Measurements from ENCODE around the gene ELP4. TPM values are rescaled to one million over a fixed set of nuclear protein-coding genes. Genes with fewer than 3 reads are reported as not detected.
A peak's percentile ranks its signal among the peaks of the same experiment; 100 is the strongest.

The ELP4 gene
- total RNA-seq, 1 experiment from 2014 or later, result 15.2 TPM

DNA sequence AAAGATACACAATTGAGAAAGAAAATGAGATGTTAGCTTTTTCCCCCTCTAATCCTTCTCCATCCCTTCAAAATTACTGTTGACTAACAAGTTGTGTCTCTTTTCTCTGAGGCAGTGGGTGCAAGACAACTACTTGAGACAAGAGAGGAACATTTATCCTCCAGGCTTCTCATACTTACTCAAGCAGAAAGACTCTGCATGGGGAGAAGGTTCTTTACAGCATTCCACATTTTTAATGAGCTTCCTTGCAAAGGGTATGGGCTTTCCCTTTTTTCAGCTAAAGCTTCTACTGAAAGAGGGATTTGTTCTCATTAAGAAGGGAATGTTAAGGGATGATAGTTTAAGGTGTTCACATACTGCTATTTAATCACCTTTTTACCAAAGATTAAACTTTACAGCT, 253.7 kb downstream of the ELP4 start:
- no peaks in the 10 kb centered on the region for H3K79me2 ChIP-seq (ENCODE audit: insufficient read depth, low read length)
- no peak overlapping the region for H2BK12ac ChIP-seq (ENCODE audit: insufficient read length, low read depth, low read length)
- no peaks in the 10 kb centered on the region for H4K20me1 ChIP-seq (ENCODE audit: control insufficient read depth, insufficient read depth, insufficient read length)
- H2BK15ac ChIP-seq (ENCODE audit: low read depth, low read length), result no peak overlapping the region
- H2AFZ ChIP-seq (ENCODE audit: low read length), result no peak overlapping the region
- no peak overlapping the region for H3K23ac ChIP-seq (ENCODE audit: insufficient read length, low read depth, low read length)
- no peaks in the 10 kb centered on the region for H3K23me2 ChIP-seq (ENCODE audit: insufficient read length, low read depth, low read length, poor library complexity, severe bottlenecking)
- no peaks in the 10 kb centered on the region for H3K27me3 ChIP-seq (ENCODE audit: insufficient read depth, low read length)
- Mint-ChIP-seq H3K36me3 (ENCODE audit: insufficient read depth in 1 of 3, low read depth in 3 of 3) (no peaks in the 10 kb centered on the region), H3K4me1 (peaks cover 9 to 22% of the 10 kb centered on the region in 2 experiments), H3K4me3 (no peak overlapping the region), H3K27ac (peak overlapping the region in 1 of 3 experiments; percentile 95; a peak in 2 of 7 replicates), H3K9me3 (no peaks in the 10 kb centered on the region), H3K27me3 (ENCODE audit: low read depth) (no peaks in the 10 kb centered on the region)
- TF ChIP-seq, protein P1, sequence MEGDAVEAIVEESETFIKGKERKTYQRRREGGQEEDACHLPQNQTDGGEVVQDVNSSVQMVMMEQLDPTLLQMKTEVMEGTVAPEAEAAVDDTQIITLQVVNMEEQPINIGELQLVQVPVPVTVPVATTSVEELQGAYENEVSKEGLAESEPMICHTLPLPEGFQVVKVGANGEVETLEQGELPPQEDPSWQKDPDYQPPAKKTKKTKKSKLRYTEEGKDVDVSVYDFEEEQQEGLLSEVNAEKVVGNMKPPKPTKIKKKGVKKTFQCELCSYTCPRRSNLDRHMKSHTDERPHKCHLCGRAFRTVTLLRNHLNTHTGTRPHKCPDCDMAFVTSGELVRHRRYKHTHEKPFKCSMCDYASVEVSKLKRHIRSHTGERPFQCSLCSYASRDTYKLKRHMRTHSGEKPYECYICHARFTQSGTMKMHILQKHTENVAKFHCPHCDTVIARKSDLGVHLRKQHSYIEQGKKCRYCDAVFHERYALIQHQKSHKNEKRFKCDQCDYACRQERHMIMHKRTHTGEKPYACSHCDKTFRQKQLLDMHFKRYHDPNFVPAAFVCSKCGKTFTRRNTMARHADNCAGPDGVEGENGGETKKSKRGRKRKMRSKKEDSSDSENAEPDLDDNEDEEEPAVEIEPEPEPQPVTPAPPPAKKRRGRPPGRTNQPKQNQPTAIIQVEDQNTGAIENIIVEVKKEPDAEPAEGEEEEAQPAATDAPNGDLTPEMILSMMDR (conservative IDR thresholded peaks at IDR 0.05), result no peak
- H3K27ac ChIP-seq (ENCODE audit: insufficient read length, low read depth, low read length), result no peak overlapping the region
- H3K4me1 ChIP-seq (ENCODE audit: insufficient read depth, low read length), result no peaks in the 10 kb centered on the region
- no peak for DNase-seq
- no peak overlapping the region for H4K5ac ChIP-seq (ENCODE audit: insufficient read length, low read depth, low read length)
- H2BK5ac ChIP-seq (ENCODE audit: insufficient read length, low read length), result no peak overlapping the region
- H3K14ac ChIP-seq (ENCODE audit: insufficient read depth, low read length), result no peak overlapping the region
- no peak overlapping the region for H3K18ac ChIP-seq (ENCODE audit: insufficient read length, low read depth, low read length)
- H4K91ac ChIP-seq (ENCODE audit: insufficient read length, low read depth, low read length), result no peak overlapping the region
- no peak overlapping the region for H3T11ph ChIP-seq (ENCODE audit: low read length)
- no peak overlapping the region for H4K8ac ChIP-seq (replicated peaks; ENCODE audit: insufficient read length, low read depth, low read length)
- H3K4me2 ChIP-seq (ENCODE audit: insufficient read depth, insufficient read length, low read length), result no peak overlapping the region
- no peak overlapping the region for H2BK20ac ChIP-seq (ENCODE audit: low read depth, low read length, poor library complexity, severe bottlenecking)
- no peak overlapping the region for H3K56ac ChIP-seq (ENCODE audit: insufficient read length, low read depth, low read length)
- H3K4ac ChIP-seq (ENCODE audit: low read depth, low read length), result no peak overlapping the region
- H2BK120ac ChIP-seq (ENCODE audit: low read depth, low read length, poor library complexity, severe bottlenecking), result no peak overlapping the region
- no peak overlapping the region for H3K9ac ChIP-seq (ENCODE audit: extremely low read depth, insufficient read length, low read length)
- no peaks in the 10 kb centered on the region for H3K79me1 ChIP-seq (ENCODE audit: insufficient read depth, low read depth, low read length, poor library complexity, severe bottlenecking)
- H3K9me3 ChIP-seq (ENCODE audit: control insufficient read depth, low read depth, low read length), result no peaks in the 10 kb centered on the region
- H2AK5ac ChIP-seq (ENCODE audit: insufficient read length, low read length), result no peak overlapping the region

Measured in H9 (cell line).